ENCODE data around the gene LTN1.
A peak's percentile ranks its signal among the peaks of the same experiment; 100 is the strongest.

The LTN1 gene

GRCh38 chr21:28928578-28929420, 63.9 kb downstream of the LTN1 start:
- peak in 1 of 56 donors; percentile 20 for DNase-seq

DNA sequence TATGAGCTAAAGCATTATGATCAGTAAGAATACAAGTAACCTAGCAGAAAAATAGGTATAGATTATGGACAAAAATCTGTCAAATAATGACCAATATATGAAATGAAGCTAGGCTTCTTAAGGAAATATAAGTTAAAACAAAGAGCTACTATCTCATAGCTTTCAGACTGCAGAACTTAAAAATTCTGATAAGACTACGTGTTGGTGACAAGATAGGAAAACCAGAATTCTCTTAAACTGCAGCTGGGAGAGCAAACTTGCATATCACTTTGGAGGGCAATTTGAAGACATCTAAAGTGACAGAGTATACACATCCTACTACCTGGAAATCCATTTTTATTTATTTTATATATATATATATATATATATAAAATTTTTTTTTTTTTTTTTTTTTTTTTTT, 65.5 kb downstream of the LTN1 start:
- DNase-seq = no peak

DNA sequence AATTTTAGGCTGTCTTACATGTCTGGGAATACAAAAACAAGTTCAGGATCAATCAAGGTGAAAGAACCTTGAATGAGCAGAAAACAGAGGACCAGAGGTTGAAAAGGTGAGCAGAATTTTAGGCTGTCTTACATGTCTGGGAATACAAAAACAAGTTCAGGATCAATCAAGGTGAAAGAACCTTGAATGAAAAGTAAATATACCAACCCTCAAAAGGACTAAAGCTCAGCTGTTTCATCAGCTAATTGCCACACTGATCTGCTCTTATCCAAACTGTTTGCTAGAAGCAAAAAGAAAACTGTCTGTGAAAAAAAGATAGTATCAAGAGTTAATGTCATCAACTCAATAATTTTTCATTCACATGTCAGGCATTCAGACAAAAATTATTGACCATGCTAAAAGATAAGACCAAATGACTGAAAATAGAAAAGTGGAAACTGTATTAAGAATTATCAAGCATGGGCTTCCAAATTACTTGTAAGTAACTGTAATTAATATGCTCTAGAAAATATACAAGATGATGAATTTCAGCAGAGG, 69.2 kb downstream of the LTN1 start:
- DNase-seq = no peak

DNA sequence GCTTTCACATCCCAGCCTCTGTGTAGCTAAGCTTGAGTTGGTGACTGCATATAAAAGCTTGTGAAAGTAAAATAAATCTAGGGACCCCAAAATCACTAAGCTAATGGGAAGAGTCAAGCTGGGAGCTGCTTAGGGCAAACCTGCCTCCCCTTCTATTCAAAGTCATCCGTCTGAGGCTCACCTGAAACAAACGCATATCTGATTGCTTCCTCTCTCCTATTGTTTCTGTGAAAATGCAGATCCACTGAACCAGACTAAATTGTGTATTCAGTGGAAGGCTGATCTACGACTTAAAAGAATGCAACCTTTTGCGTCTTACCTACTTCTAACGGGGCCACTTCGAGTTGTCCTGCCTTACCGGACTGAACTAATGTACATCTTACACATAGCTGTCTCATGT, 70.3 kb downstream of the LTN1 start:
- no peak for DNase-seq

DNA sequence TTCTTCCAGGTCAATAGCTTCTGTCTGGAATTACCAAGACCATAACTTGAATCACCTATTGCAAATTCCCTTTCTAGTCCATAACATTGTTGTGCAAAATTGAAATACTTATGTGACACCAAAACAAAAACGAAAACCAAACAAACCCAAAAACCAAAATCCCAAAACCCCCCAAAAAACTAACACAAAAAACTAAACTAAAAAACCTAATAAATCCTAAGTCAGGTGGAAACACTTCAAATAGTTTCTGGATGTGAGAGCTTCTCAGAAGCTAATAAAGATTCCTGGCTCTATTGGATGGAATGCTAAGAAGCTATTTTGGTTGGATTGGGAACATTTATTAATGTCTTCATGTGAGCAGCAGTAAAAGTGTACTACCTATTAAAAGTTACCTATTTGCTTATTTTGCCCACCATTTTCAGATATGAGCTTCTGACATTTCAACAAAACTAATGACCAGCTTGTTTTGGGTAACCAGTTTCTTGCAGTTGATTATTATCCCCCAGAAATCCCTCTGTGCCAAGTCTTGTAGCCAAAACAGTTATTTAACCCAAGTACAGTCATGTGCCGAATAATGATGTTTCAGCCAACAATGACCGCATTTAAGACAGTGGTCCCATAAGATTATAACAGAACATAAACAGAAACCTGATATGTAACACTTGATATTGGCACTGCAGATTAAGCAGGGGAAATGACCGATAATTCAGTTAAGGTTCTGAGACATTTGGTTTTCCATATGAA, 76.4 kb downstream of the LTN1 start:
- no peak for DNase-seq

- DNase-seq = no peak
Measured at GRCh38 chr21:28913071-28913470, 79.6 kb downstream of the LTN1 start.

- no peak for DNase-seq
Measured at GRCh38 chr21:28910280-28910887, 82.3 kb downstream of the LTN1 start.

- DNase-seq = no peak
Measured at GRCh38 chr21:28908351-28908750, 84.3 kb downstream of the LTN1 start.

- DNase-seq = no peak
Measured at GRCh38 chr21:28906841-28907240, 85.8 kb downstream of the LTN1 start.

- no peak for DNase-seq
Measured at GRCh38 chr21:28906236-28906635, 86.4 kb downstream of the LTN1 start.

GRCh38 chr21:28904961-28905435, 87.7 kb downstream of the LTN1 start:
- DNase-seq = no peak

GRCh38 chr21:28903448-28903847, 89.2 kb downstream of the LTN1 start:
- no peak for DNase-seq

GRCh38 chr21:28900481-28900880, 92.2 kb downstream of the LTN1 start:
- DNase-seq = no peak

DNA sequence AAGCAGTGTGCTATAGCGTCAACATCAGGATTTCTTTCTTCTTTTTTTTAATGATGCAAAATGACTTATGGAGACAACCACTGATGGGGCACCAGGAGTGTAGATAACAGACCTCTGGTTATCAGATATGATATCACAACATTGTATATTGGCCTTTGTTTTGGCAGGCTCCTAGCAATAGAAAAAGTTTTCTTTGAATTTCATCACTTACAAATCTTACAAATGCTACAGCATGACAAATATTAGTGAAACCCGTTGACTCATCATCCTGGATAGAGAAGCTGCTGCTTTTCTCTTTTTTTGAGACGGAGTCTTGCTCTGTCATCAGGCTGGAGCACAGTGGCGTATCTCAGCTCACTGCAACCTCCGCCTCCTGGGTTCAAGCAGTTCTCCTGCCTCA, 92.9 kb downstream of the LTN1 start:
- no peak for DNase-seq

GRCh38 chr21:28899220-28899619, 93.5 kb downstream of the LTN1 start:
- no peak for DNase-seq

DNA sequence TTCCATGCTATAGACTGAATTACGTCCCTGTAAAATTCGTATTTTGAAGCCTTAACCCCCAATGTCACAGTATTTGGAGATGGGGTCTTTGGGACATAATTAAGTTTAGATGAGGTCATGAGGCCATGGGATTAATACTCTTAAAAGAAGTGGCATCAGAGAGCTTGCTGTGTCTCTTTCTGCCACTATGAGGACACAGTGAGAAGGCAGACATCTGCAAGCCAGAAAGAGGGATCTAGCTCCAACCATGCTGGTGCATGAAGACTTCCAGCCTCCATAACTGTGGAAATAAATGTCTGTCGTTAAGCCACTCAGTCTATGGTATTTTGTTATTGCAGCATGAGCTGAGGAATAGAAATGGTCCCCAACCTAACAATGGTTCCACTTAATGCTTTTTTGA, 99.0 kb downstream of the LTN1 start:
- DNase-seq = no peak

DNA sequence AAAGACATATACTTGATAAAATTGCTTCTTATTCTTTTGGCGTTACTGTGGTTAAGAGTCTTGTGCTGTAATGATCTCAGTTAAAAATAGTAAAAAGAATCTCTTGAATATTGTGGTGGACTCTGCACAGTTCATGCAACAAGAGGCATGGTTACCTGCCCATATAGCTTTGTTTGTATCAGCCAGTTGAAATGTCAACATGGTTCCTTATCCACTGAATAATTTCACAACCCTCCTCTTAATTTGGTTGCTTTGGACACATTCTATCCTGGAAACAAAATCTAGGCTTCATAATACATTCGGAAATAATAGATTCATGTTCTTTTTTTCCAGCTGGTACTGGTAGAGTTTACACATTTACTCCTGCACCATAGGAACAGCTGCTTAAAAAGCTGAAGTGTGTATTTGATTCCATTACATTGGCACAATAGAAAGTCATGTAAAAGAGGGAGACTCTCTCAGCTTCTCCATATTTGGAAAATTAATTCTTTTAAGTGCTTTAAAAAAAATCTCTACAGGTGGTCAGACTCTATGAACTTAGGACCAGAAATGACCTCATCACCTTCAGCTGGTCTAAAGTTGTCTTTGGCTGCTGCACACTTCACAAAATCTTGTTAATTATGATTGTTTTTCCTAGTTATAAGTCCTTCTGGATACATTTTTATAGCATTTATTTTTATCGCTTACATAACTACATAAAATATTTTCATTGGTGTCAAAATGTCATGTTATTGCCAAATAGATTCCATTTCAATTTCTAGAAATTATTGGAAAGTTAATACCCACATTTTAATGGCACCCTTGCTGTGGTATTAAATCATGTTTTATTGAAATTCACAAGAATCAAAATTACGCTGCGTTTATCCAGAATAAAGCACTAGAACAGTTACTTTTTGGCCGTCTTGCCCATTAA, 100.2 kb downstream of the LTN1 start:
- no peak for DNase-seq

DNA sequence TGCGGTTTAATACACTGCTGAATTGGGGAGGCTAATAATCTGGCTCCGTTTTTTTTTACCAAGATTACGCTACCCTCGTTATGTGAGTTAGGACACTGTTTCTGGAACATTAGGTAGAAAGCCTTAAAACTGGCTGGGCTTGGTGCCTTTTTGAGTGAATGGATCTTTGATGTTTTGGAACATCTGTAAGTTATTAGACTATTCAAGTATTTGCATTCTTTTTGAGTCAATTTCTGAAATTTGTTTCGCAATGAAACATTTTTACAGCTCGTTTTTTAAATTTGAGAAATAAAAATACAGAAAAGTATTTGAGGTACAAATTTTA, 106.9 kb downstream of the LTN1 start:
- DNase-seq = no peak

GRCh38 chr21:28884976-28885852, 107.5 kb downstream of the LTN1 start:
- DNase-seq = peak; percentile 54 to 95 (median 78)

DNA sequence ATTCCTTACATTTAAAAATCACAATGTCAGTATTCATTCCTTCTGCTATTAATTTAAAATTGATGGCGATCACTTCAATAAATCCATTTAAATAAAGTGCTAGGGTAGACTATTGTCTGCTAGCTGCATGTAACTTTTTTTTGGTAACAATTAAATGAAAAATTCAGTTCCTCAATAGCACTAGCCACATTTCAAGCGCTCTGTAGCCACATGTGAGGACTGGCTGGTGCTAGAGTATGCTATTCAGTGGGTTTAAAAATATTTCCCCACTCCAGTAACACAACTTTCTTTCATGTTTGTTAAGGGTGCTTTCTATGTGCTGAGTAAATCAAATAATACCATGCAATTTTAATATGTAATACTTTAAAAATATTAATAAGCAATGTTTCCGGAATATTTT, 108.2 kb downstream of the LTN1 start:
- DNase-seq = peak in 1 of 56 donors; percentile 0

All from amygdala (tissue), 56 donors.